Glutamatergic neuron (in vitro differentiated cells): ENCODE measurements around the gene TMEM63A. TPM values are rescaled to one million over a fixed set of nuclear protein-coding genes. Genes with fewer than 3 reads are reported as not detected.

Experiments used
- DNase-seq: peaks from one replicate; pipeline ENCODE4 v3.0.0; 2022
- H3K27ac Mint-ChIP-seq: one replicate; pipeline ENCODE4 v1.8.0; 2020; ENCODE audit warnings: mild to moderate bottlenecking, mixed read lengths, inconsistent platforms; ENCODE audit not compliant: unreplicated experiment
- H3K27me3 Mint-ChIP-seq: one replicate; pipeline ENCODE4 v1.8.0; 2020; ENCODE audit warnings: mild to moderate bottlenecking, moderate library complexity, mixed read lengths, inconsistent platforms; ENCODE audit not compliant: unreplicated experiment
- H3K36me3 Mint-ChIP-seq: one replicate; pipeline ENCODE4 v1.8.0; 2020; ENCODE audit warnings: mild to moderate bottlenecking, mixed read lengths, inconsistent platforms; ENCODE audit not compliant: unreplicated experiment
- H3K4me1 Mint-ChIP-seq: one replicate; pipeline ENCODE4 v1.8.0; 2020; ENCODE audit warnings: mild to moderate bottlenecking, low read depth, mixed read lengths, inconsistent platforms; ENCODE audit not compliant: unreplicated experiment
- H3K4me3 Mint-ChIP-seq: one replicate; pipeline ENCODE4 v1.8.0; 2020; ENCODE audit warnings: mild to moderate bottlenecking, mixed read lengths, inconsistent platforms; ENCODE audit not compliant: unreplicated experiment
- H3K9me3 Mint-ChIP-seq: one replicate; pipeline ENCODE4 v1.8.0; 2020; ENCODE audit warnings: mild to moderate bottlenecking, moderate library complexity, mixed read lengths, inconsistent platforms; ENCODE audit not compliant: unreplicated experiment
- CTCF ChIP-seq: fragments of 200-600 bp; sonication (generic); IDR thresholded peaks from one replicate; pipeline ENCODE4 v1.5.0; 2021; ENCODE audit not compliant: partially characterized antibody, unreplicated experiment
- total RNA-seq: library from RNA; stranded (reverse); fragmentation: NEBNext Ultra II Directional; extraction: Animal tissue kit (Norgen Biotek cat#: 25700); gene quantifications from one replicate; pipeline ENCODE4 v1.2.1, GENCODE V29; 2021; ENCODE audit not compliant: unreplicated experiment

TMEM63A gene
- total RNA-seq, 1 donor from 2014 or later, result 1.1 TPM

- H3K27me3 Mint-ChIP-seq, result peaks cover 11% of the 10 kb centered on the region
- no peak for TF ChIP-seq CTCF
- no peak overlapping the region for H3K27ac Mint-ChIP-seq
- no peak overlapping the region for H3K4me3 Mint-ChIP-seq
- peaks cover 9% of the 10 kb centered on the region for H3K9me3 Mint-ChIP-seq
- DNase-seq, result no peak
- H3K4me1 Mint-ChIP-seq, result peaks cover 9% of the 10 kb centered on the region
- no peaks in the 10 kb centered on the region for H3K36me3 Mint-ChIP-seq
Measured at GRCh38 chr1:225880222-225880588, 2.0 kb downstream of the TMEM63A start.

GRCh38 chr1:225879521-225880221, 2.5 kb downstream of the TMEM63A start:
- Mint-ChIP-seq H3K27ac (no peak overlapping the region), H3K9me3 (peaks cover 9% of the 10 kb centered on the region), H3K4me1 (peaks cover 9% of the 10 kb centered on the region), H3K36me3 (no peaks in the 10 kb centered on the region), H3K4me3 (no peak overlapping the region), H3K27me3 (peaks cover 12% of the 10 kb centered on the region)
- no peak for TF ChIP-seq CTCF
- no peak for DNase-seq

GRCh38 chr1:225878282-225878681, 3.9 kb downstream of the TMEM63A start:
- Mint-ChIP-seq H3K27me3 (peaks cover 13% of the 10 kb centered on the region), H3K4me1 (peaks cover 11% of the 10 kb centered on the region), H3K36me3 (no peaks in the 10 kb centered on the region), H3K4me3 (no peak overlapping the region), H3K9me3 (peaks cover 10% of the 10 kb centered on the region), H3K27ac (no peak overlapping the region)
- no peak for TF ChIP-seq CTCF
- DNase-seq, result no peak

- peak; percentile 31 for TF ChIP-seq CTCF
- Mint-ChIP-seq H3K27ac (peak overlapping the region; percentile 25), H3K27me3 (peaks cover 10% of the 10 kb centered on the region), H3K4me1 (peaks cover 12% of the 10 kb centered on the region), H3K36me3 (no peaks in the 10 kb centered on the region), H3K4me3 (no peak overlapping the region), H3K9me3 (peaks cover 10% of the 10 kb centered on the region)
- peak; percentile 68 for DNase-seq
Measured at GRCh38 chr1:225877580-225877979, 4.6 kb downstream of the TMEM63A start.

GRCh38 chr1:225876900-225877510, 5.2 kb downstream of the TMEM63A start:
- DNase-seq, result no peak
- peaks cover 10% of the 10 kb centered on the region for H3K27me3 Mint-ChIP-seq
- H3K4me3 Mint-ChIP-seq, result no peak overlapping the region
- H3K4me1 Mint-ChIP-seq, result peaks cover 12% of the 10 kb centered on the region
- TF ChIP-seq CTCF, result no peak
- H3K27ac Mint-ChIP-seq, result no peak overlapping the region
- peaks cover 10% of the 10 kb centered on the region for H3K9me3 Mint-ChIP-seq
- H3K36me3 Mint-ChIP-seq, result no peaks in the 10 kb centered on the region
